Chondrocyte (in vitro differentiated cells): ENCODE results near the gene ADARB2. TPM values are rescaled to one million over a fixed set of nuclear protein-coding genes. Genes with fewer than 3 reads are reported as not detected.

Source experiments
- DNase-seq: peaks from one replicate; pipeline ENCODE4 v3.0.0; 2021; ENCODE audit warnings: mixed read lengths, low spot score
- H3K27ac Mint-ChIP-seq: one replicate; pipeline ENCODE4 v1.8.0; 2021; ENCODE audit warnings: mild to moderate bottlenecking, moderate library complexity, mixed read lengths; ENCODE audit not compliant: unreplicated experiment
- H3K27me3 Mint-ChIP-seq: 2 replicates; pipeline ENCODE4 v1.8.0; 2021; ENCODE audit warnings: low read depth, mixed read lengths
- H3K36me3 Mint-ChIP-seq: 2 replicates; pipeline ENCODE4 v1.8.0; 2021; ENCODE audit warnings: low read depth, mixed read lengths
- H3K4me1 Mint-ChIP-seq: 2 replicates; pipeline ENCODE4 v1.8.0; 2021; ENCODE audit warnings: low read depth, mild to moderate bottlenecking, mixed read lengths
- H3K4me3 Mint-ChIP-seq: one replicate; pipeline ENCODE4 v1.8.0; 2021; ENCODE audit warnings: mild to moderate bottlenecking, moderate library complexity, mixed read lengths; ENCODE audit not compliant: unreplicated experiment
- H3K9me3 Mint-ChIP-seq: 2 replicates; pipeline ENCODE4 v1.8.0; 2021; ENCODE audit warnings: low read depth, mixed read lengths
- total RNA-seq: library from RNA; stranded (reverse); gene quantifications from 3 replicates; pipeline ENCODE4 v1.2.1, GENCODE V29; 2021
- TF ChIP-seq, protein P1 (sequence below): fragments of 200-600 bp; sonication (generic); IDR thresholded peaks from 2 replicates; pipeline ENCODE4 v1.5.0; 2021; ENCODE audit warnings: antibody characterized with exemption, mild to moderate bottlenecking, moderate library complexity

Gene ADARB2
- total RNA-seq, 1 donor from 2014 or later, result 3.3 TPM

DNA sequence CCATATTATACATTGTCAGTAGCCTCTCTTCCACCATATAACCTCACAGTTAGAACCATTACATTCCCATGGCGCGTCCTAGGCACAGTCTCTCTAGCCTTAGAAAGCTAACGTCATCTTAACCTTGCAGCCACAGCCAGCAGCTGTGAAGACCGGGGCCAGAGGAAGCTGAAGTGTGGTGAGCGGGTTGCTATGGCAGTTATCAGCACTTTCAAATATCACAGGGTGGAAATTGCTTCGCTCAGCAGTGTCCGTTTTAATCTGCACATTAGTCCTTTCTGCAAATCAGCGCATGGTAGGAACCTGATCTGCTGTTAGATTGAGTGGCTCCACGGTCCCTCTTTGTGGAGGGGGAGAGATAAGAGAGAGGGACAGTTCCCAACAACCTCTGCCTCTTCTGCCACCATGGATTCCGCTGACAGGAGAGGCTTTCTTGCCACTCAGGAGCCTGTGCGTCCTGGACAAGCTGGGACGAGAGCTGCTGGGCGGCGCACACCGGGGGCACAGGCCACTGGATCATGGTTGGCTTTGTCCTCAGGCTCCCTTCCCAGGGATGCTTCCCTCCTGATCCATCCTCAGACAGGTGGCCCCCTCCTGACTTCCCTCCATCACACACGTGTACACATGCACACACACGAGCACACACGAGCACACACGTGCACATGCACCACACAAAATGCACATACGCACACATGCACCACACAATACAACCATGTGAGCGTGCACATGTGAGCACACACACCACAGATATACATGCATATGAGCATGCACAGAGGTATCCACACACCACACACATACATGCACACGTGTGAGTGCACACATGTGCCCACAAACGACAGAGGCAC lies 587.3 kb downstream of the ADARB2 start:
- DNase-seq, result peak; percentile 62
- Mint-ChIP-seq H3K4me3 (no peak overlapping the region), H3K36me3 (peaks cover 7% of the 10 kb centered on the region), H3K27ac (no peak overlapping the region), H3K9me3 (peaks cover 13% of the 10 kb centered on the region), H3K4me1 (no peaks in the 10 kb centered on the region), H3K27me3 (peaks cover 4% of the 10 kb centered on the region)
- TF ChIP-seq, protein P1, sequence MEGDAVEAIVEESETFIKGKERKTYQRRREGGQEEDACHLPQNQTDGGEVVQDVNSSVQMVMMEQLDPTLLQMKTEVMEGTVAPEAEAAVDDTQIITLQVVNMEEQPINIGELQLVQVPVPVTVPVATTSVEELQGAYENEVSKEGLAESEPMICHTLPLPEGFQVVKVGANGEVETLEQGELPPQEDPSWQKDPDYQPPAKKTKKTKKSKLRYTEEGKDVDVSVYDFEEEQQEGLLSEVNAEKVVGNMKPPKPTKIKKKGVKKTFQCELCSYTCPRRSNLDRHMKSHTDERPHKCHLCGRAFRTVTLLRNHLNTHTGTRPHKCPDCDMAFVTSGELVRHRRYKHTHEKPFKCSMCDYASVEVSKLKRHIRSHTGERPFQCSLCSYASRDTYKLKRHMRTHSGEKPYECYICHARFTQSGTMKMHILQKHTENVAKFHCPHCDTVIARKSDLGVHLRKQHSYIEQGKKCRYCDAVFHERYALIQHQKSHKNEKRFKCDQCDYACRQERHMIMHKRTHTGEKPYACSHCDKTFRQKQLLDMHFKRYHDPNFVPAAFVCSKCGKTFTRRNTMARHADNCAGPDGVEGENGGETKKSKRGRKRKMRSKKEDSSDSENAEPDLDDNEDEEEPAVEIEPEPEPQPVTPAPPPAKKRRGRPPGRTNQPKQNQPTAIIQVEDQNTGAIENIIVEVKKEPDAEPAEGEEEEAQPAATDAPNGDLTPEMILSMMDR, result no peak

DNA sequence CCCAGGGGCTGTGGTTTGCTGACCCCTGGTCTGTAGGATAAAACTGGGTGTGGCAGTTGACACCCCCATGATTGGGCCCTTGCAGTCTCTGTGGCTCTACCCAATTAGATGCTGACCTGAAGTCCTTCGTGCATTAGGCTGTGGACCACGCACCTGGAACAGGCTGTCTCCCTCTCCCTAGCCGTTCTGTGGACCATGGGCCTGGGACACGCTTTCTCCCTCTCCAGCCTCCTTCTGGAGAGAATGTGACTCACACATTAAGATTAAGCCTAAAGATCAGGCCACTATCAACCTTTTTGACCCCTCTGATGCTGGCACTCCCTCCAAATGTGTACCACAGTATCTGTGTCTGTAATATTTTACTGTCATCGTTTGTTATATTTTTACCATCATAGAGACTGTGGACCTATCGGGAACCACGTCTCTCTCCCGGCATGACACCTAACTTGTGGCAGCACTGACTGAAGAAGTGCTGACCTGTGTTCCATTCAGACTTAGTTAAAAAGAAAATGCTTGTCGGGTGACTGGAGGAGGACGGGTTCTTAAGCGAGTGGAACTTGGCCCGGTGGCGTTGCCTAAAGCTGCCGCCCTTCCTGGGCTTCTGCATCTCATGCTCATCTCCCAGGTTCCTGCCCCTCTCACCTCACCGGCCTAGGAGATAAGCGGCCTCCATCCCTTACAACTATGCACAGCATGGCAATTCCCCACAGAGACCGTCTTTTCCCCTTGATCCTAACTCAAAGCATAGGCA lies 588.3 kb downstream of the ADARB2 start:
- H3K4me3 Mint-ChIP-seq, result no peak overlapping the region
- TF ChIP-seq, protein P1, result no peak
- H3K9me3 Mint-ChIP-seq, result peaks cover 23% of the 10 kb centered on the region
- DNase-seq, result peak; percentile 47
- no peak overlapping the region for H3K27ac Mint-ChIP-seq
- peaks cover 9% of the 10 kb centered on the region for H3K36me3 Mint-ChIP-seq
- no peaks in the 10 kb centered on the region for H3K4me1 Mint-ChIP-seq
- peaks cover 2% of the 10 kb centered on the region for H3K27me3 Mint-ChIP-seq

DNA sequence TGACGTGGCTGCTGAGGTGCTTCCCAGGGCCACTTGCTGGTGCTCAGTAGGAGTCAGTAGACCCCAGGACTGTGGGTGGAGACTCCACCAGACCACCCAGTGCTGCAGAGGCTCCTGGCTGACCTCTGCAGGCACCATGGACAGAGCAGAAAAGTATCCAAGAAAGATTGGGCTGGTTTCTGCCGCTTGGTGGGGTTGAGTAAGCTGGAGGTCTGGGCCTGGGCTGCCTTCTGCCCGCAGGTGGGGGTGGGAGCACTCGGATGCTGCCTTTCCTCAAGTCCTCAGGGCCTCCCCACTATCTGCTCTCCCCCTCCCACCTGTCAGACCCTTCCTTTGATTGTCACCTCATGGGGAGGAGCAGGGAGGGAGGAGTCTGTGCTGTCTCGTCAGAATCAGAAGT lies 589.5 kb downstream of the ADARB2 start:
- Mint-ChIP-seq H3K4me1 (no peaks in the 10 kb centered on the region), H3K36me3 (peaks cover 9% of the 10 kb centered on the region), H3K4me3 (no peak overlapping the region), H3K9me3 (peaks cover 35% of the 10 kb centered on the region), H3K27ac (no peak overlapping the region), H3K27me3 (no peaks in the 10 kb centered on the region)
- TF ChIP-seq, protein P1, result no peak
- DNase-seq, result no peak

DNA sequence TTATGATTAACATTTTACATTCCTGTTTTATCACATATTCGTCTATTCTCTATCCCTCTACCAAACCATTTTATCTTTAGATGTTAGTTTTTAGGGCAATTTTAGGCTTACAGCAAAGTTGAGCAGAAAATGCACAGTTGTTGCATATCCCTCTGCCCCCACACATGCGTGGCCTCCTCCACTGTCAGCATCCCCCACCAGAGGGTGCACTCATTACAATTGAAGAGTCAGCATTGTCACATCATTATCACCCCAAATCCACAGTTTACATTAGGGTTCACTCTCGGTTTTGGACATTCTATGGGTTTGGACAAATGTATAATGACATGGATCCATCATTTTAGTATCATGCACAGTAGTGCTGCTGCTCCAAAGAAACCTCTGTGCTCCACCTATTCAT lies 594.7 kb downstream of the ADARB2 start:
- Mint-ChIP-seq H3K4me3 (no peak overlapping the region), H3K27ac (no peak overlapping the region), H3K27me3 (no peaks in the 10 kb centered on the region), H3K4me1 (no peaks in the 10 kb centered on the region), H3K36me3 (peaks cover 17% of the 10 kb centered on the region), H3K9me3 (peaks cover 56% of the 10 kb centered on the region)
- DNase-seq, result no peak
- TF ChIP-seq, protein P1, result peak; percentile 58

DNA sequence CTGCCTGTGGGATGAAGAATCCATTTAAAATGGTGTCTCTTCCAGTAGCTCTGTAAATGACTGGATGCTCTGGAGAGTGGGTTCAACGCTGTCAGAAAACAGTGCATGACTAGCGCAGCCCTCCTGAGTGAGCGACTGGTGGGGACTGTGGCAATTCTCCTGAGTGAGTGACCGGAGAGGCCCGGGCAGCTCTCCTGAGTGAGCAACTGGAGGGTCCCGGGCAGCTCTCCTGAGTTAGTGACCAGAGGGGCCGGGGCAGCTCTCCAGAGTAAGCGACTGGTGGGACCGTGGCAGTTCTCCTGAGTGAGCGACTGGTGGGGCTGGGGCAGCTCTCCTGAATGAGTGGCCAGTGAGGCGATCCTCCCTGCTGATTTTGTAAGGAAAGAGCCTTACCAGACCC lies 595.6 kb downstream of the ADARB2 start:
- peak; percentile 83 for DNase-seq
- H3K27me3 Mint-ChIP-seq, result no peaks in the 10 kb centered on the region
- H3K36me3 Mint-ChIP-seq, result peaks cover 14% of the 10 kb centered on the region
- H3K9me3 Mint-ChIP-seq, result peaks cover 53% of the 10 kb centered on the region
- H3K4me3 Mint-ChIP-seq, result no peak overlapping the region
- TF ChIP-seq, protein P1, result no peak
- H3K4me1 Mint-ChIP-seq, result no peaks in the 10 kb centered on the region
- H3K27ac Mint-ChIP-seq, result no peak overlapping the region
